GM23338 (cell line): ENCODE results near the gene SRPK1.

Experiments
- EZH2 ChIP-seq: fragments of 200-600 bp; sonication (generic); IDR thresholded peaks from one replicate; pipeline ENCODE4 v1.8.0; 2017; ENCODE audit warnings: antibody characterized with exemption, mild to moderate bottlenecking, low read depth; ENCODE audit not compliant: unreplicated experiment
- EZH2phosphoT487 ChIP-seq: fragments of 200-600 bp; sonication (generic); IDR thresholded peaks from one replicate; pipeline ENCODE4 v1.8.1; 2018; ENCODE audit warnings: antibody characterized with exemption; ENCODE audit not compliant: unreplicated experiment
- JUNB ChIP-seq: IDR thresholded peaks from one replicate; pipeline ENCODE4 v1.6.1; 2016; ENCODE audit warnings: antibody characterized with exemption; ENCODE audit not compliant: unreplicated experiment
- STAT1 ChIP-seq: IDR thresholded peaks from one replicate; pipeline ENCODE4 v1.6.1; 2016; ENCODE audit warnings: antibody characterized with exemption; ENCODE audit not compliant: unreplicated experiment
- TF ChIP-seq, protein P1 (sequence below), 2 experiments: fragments of 200-600 bp in 1 of 2; sonication (generic) in 1 of 2; conservative IDR thresholded peaks; 2 replicates each; pipeline versions ENCODE4 v1.5.1 to v1.6.1; 2016 to 2017; ENCODE audit warnings: antibody characterized with exemption in 2 of 2, low read depth in 2 of 2, mild to moderate bottlenecking in 2 of 2, moderate library complexity in 1 of 2

DNA sequence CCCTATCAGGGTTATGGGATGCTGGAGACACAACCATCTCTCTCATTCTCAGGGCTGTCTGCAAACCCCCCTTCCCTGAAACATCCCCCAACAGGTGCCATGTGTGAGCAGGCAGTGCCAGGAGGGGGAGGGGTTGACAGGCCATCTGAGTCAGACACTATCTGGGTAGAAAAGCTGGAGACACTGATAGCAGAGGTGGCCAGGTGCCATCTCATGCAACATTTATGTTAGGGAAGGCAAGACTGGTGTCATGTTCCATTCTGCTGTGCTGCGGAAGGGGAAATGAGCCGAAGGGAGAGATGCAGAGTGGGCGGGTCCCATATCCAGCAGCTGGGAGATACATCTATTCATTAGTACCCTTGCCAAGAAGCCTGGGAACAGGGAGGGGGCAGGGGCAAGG is 112.2 kb downstream of the SRPK1 start:
- TF ChIP-seq EZH2 (no peak), JUNB (no peak), EZH2phosphoT487 (no peak), STAT1 (no peak)
- TF ChIP-seq, protein P1, sequence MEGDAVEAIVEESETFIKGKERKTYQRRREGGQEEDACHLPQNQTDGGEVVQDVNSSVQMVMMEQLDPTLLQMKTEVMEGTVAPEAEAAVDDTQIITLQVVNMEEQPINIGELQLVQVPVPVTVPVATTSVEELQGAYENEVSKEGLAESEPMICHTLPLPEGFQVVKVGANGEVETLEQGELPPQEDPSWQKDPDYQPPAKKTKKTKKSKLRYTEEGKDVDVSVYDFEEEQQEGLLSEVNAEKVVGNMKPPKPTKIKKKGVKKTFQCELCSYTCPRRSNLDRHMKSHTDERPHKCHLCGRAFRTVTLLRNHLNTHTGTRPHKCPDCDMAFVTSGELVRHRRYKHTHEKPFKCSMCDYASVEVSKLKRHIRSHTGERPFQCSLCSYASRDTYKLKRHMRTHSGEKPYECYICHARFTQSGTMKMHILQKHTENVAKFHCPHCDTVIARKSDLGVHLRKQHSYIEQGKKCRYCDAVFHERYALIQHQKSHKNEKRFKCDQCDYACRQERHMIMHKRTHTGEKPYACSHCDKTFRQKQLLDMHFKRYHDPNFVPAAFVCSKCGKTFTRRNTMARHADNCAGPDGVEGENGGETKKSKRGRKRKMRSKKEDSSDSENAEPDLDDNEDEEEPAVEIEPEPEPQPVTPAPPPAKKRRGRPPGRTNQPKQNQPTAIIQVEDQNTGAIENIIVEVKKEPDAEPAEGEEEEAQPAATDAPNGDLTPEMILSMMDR (conservative IDR thresholded peaks at IDR 0.05; ENCODE audit: low read depth in 2 of 2): no peak
